ENCODE data around the gene HOXC10. TPM values are rescaled to one million over a fixed set of nuclear protein-coding genes. Genes with fewer than 3 reads are reported as not detected.
A peak's percentile ranks its signal among the peaks of the same experiment; 100 is the strongest.

HOXC10 gene
- total RNA-seq, 4 donors from 2014 or later, result 7.6 to 20.9 (median 12.0) TPM

- TF ChIP-seq CTCF (IDR thresholded peaks at IDR 0.05; ENCODE audit: low read depth), result no peak
Observed at GRCh38 chr12:54038284-54038870, 53.4 kb downstream of the HOXC10 start.

- TF ChIP-seq CTCF (IDR thresholded peaks at IDR 0.05; ENCODE audit: low read depth), result no peak
Observed at GRCh38 chr12:54038871-54039414, 54.0 kb downstream of the HOXC10 start.

GRCh38 chr12:54039417-54040147 lies 54.6 kb downstream of the HOXC10 start:
- TF ChIP-seq CTCF (IDR thresholded peaks at IDR 0.05; ENCODE audit: low read depth), result no peak

Small RNA genes lying within 50 kb of the gene (small RNA-seq; reads per million reads assigned to genes)
- gene AC012531.3, result not detected
- not detected for gene AC012531.4
- not detected for gene HOXC5
- 137 reads per million, percentile 98 among the genes with 10 or more reads in this experiment for gene MIR196A2
- 35.9 reads per million, percentile 96 among the genes with 10 or more reads in this experiment for gene MIR615
- not detected for gene RF01905
- gene RF01906, result not detected

Other genes with a start within 250 kb of the HOXC10 start
- not detected for gene CISTR, start 233.2 kb upstream of the HOXC10 start, total RNA-seq
- 1 to 10 TPM in 1 of 4 donors, under 1 TPM in 1, not detected in 2; 0.34 to 1.1 TPM for gene HOXC13, start 46.3 kb upstream of the HOXC10 start, total RNA-seq
- 1 to 10 TPM in 1 of 4 donors, under 1 TPM in 3; 0.17 to 1.8 (median 0.50) TPM for gene HOXC12, start 30.2 kb upstream of the HOXC10 start, total RNA-seq
- gene HOXC11, start 12.0 kb upstream of the HOXC10 start, total RNA-seq, result under 1 TPM in 3 of 4 donors, not detected in 1; 0.38 to 0.51 (median 0.44) TPM
- gene HOTAIR, start 10.2 kb upstream of the HOXC10 start, total RNA-seq, result 1 to 10 TPM in 1 of 4 donors, under 1 TPM in 3; 0.34 to 3.4 (median 0.61) TPM
- 10 to 100 TPM in 3 of 4 donors, 1 to 10 TPM in 1; 7.6 to 25.1 (median 13.0) TPM for gene HOXC9, start 15.0 kb downstream of the HOXC10 start, total RNA-seq
- 1 to 10 TPM; 2.0 to 5.3 (median 2.7) TPM for gene HOXC8, start 23.8 kb downstream of the HOXC10 start, total RNA-seq
- 1 to 10 TPM; 2.5 to 5.5 (median 5.2) TPM for gene HOXC6, start 43.3 kb downstream of the HOXC10 start, total RNA-seq
- 1 to 10 TPM in 1 of 4 donors, under 1 TPM in 2, not detected in 1; 0.66 to 2.6 (median 0.85) TPM for gene HOXC5, start 47.9 kb downstream of the HOXC10 start, total RNA-seq
- gene HOXC4, start 68.7 kb downstream of the HOXC10 start, total RNA-seq, result 1 to 10 TPM; 1.1 to 3.5 (median 2.1) TPM
- gene SMUG1, start 203.8 kb downstream of the HOXC10 start, total RNA-seq, result 10 to 100 TPM; 17.1 to 32.8 (median 24.4) TPM

Measured in subcutaneous adipose tissue (tissue), 4 donors.